Peyer's patch (tissue), 4 donors: ENCODE measurements around the gene RAP1GAP. TPM values are rescaled to one million over a fixed set of nuclear protein-coding genes. Genes with fewer than 3 reads are reported as not detected.
A peak's percentile ranks its signal among the peaks of the same experiment; 100 is the strongest.

Experiments
- DNase-seq, 3 donors: peaks; one replicate each; pipeline ENCODE4 v3.0.0-alpha.2; 2017 to 2019
- H3K27ac ChIP-seq, 4 donors: fragments of 200-600 bp; sonication (generic); one replicate each; pipeline ENCODE4 v1.5.1; 2016 to 2019
- H3K27me3 ChIP-seq, 2 donors: fragments of 200-600 bp; sonication (generic); one replicate each; pipeline ENCODE4 v1.5.1; 2019
- H3K36me3 ChIP-seq, 3 donors: fragments of 200-600 bp; sonication (generic); one replicate each; pipeline ENCODE4 v1.5.1; 2016 to 2019
- H3K4me1 ChIP-seq, 4 donors: fragments of 200-600 bp; sonication (generic); one replicate each; pipeline ENCODE4 v1.5.1; 2016 to 2019
- H3K4me3 ChIP-seq, 4 donors: fragments of 200-600 bp; sonication (generic); 1 replicate in 3 of 4; 2 replicates in 1 of 4; pipeline ENCODE4 v1.5.1; 2016 to 2019; ENCODE audit warnings: mild to moderate bottlenecking in 1 of 4
- H3K9me3 ChIP-seq, 4 donors: fragments of 200-600 bp; sonication (generic); one replicate each; pipeline ENCODE4 v1.5.1; 2016 to 2019; ENCODE audit warnings: mild to moderate bottlenecking in 1 of 4
- CTCF ChIP-seq, 6 experiments: fragments of 450-650 bp in 4 of 6; fragments of 200-600 bp in 2 of 6; sonication (generic) in 1 of 6; IDR thresholded peaks; one replicate each; pipeline ENCODE4 v1.5.1; 2017 to 2019; ENCODE audit warnings: antibody characterized with exemption in 6 of 6, mild to moderate bottlenecking in 3 of 6, moderate library complexity in 1 of 6
- POLR2A ChIP-seq, 2 donors: fragments of 450-650 bp; IDR thresholded peaks; one replicate each; pipeline ENCODE4 v1.5.1; 2017; ENCODE audit warnings: antibody characterized with exemption in 2 of 2, mild to moderate bottlenecking in 2 of 2, moderate library complexity in 2 of 2
- total RNA-seq, 4 donors: library from RNA; depleted of rRNA; stranded (reverse); fragments of >200 nt; gene quantifications; one replicate each; pipeline ENCODE4 v1.1.0, GENCODE V29; 2016

Gene RAP1GAP
- total RNA-seq, 4 donors from 2014 or later: 32.2 to 65.3 (median 57.0) TPM

- H3K4me3 ChIP-seq: peak overlapping the region in 1 of 4 donors; percentile 34
- no peaks in the 10 kb centered on the region for H3K36me3 ChIP-seq
- no peak overlapping the region for H3K27ac ChIP-seq
- no peaks in the 10 kb centered on the region for H3K4me1 ChIP-seq
- H3K9me3 ChIP-seq: no peaks in the 10 kb centered on the region
- no peak for TF ChIP-seq CTCF (IDR thresholded peaks at IDR 0.05)
- TF ChIP-seq POLR2A (IDR thresholded peaks at IDR 0.05): no peak
- H3K27me3 ChIP-seq: no peaks in the 10 kb centered on the region
- DNase-seq: no peak
Observed at GRCh38 chr1:21550866-21551475, 118.2 kb downstream of the RAP1GAP start.

GRCh38 chr1:21550097-21550496, 119.1 kb downstream of the RAP1GAP start:
- no peak for DNase-seq
- H3K4me3 ChIP-seq: no peak overlapping the region

GRCh38 chr1:21547876-21548275, 121.3 kb downstream of the RAP1GAP start:
- H3K4me3 ChIP-seq: no peak overlapping the region
- H3K27ac ChIP-seq: no peak overlapping the region
- no peaks in the 10 kb centered on the region for H3K27me3 ChIP-seq
- DNase-seq: no peak
- H3K9me3 ChIP-seq: no peaks in the 10 kb centered on the region
- TF ChIP-seq CTCF (IDR thresholded peaks at IDR 0.05) (no peak), POLR2A (IDR thresholded peaks at IDR 0.05) (no peak)
- no peaks in the 10 kb centered on the region for H3K36me3 ChIP-seq
- no peaks in the 10 kb centered on the region for H3K4me1 ChIP-seq

More at GRCh38 chr1:21550097-21550496, 119.1 kb downstream of the RAP1GAP start:
- H3K27me3 ChIP-seq: no peaks in the 10 kb centered on the region
- no peaks in the 10 kb centered on the region for H3K9me3 ChIP-seq
- no peak for TF ChIP-seq CTCF (IDR thresholded peaks at IDR 0.05)
- no peak for TF ChIP-seq POLR2A (IDR thresholded peaks at IDR 0.05)
- H3K36me3 ChIP-seq: no peaks in the 10 kb centered on the region
- no peak overlapping the region for H3K27ac ChIP-seq
- no peaks in the 10 kb centered on the region for H3K4me1 ChIP-seq

Other genes with a start within 250 kb of the RAP1GAP start
- gene NBPF3, start 229.2 kb downstream of the RAP1GAP start, total RNA-seq: 10 to 100 TPM in 2 of 4 donors, 1 to 10 TPM in 2; 4.4 to 24.8 (median 10.2) TPM
- gene ALPL, start 159.9 kb downstream of the RAP1GAP start, total RNA-seq: 10 to 100 TPM in 1 of 4 donors, 1 to 10 TPM in 2, under 1 TPM in 1; 0.70 to 10.7 (median 2.2) TPM
- 100 to 1,000 TPM in 1 of 4 donors, 10 to 100 TPM in 3; 35.4 to 198 (median 50.7) TPM for gene USP48, start 113.8 kb upstream of the RAP1GAP start, total RNA-seq
- gene LDLRAD2, start 142.9 kb upstream of the RAP1GAP start, total RNA-seq: 1 to 10 TPM in 1 of 4 donors, under 1 TPM in 2, not detected in 1; 0.38 to 3.3 (median 0.80) TPM